Panc1 (cell line): ENCODE measurements around the gene KANK4. TPM values are rescaled to one million over a fixed set of nuclear protein-coding genes. Genes with fewer than 3 reads are reported as not detected.

Source experiments
- ATAC-seq: fragments of 200-7000 bp; cut with Tn5 transposase; 2 replicates; pipeline ENCODE4 v1.9.1; 2020; ENCODE audit warnings: mild to moderate bottlenecking, moderate library complexity
- BruUV-seq: library from RNA; stranded (reverse); fragments of 400-500 nt; replicated peaks from 2 replicates; lab custom pipeline; 2021; lab: Mats Ljungman, UMichigan
- CTCF ChIA-PET: fragments of 300-600 bp; sonication (Branson Sonifier 250); formaldehyde crosslinking; loops from one replicate; lab custom pipeline; 2022; ENCODE audit warnings: antibody characterized with exemption; lab: Charles Lee
- POLR2A ChIA-PET: fragments of 300-600 bp; sonication (Branson Sonifier 250); formaldehyde crosslinking; loops from one replicate; lab custom pipeline; 2022; ENCODE audit warnings: antibody characterized with exemption; lab: Charles Lee
- DNase-seq: peaks from one replicate; pipeline ENCODE4 v3.0.0-alpha.2; 2010; ENCODE audit warnings: low read depth, low spot score
- H3K27ac ChIP-seq: 2 replicates; pipeline ENCODE4 v1.5.1; 2011; ENCODE audit warnings: mild to moderate bottlenecking, low read length, inconsistent platforms
- H3K27me3 ChIP-seq: fragments of 200-500 bp; sonication (Bioruptor generic); 2 replicates; pipeline ENCODE4 v1.6.0; 2014; ENCODE audit warnings: low read length, inconsistent platforms; ENCODE audit not compliant: control insufficient read depth, insufficient read depth
- H3K36me3 ChIP-seq: fragments of 200-500 bp; sonication (Bioruptor generic); 2 replicates; pipeline ENCODE4 v1.5.1; 2014; ENCODE audit warnings: inconsistent platforms, mild to moderate bottlenecking, low read length, moderate library complexity; ENCODE audit not compliant: control insufficient read depth, insufficient read depth
- H3K4me1 ChIP-seq: 2 replicates; pipeline ENCODE4 v1.5.1; 2011; ENCODE audit warnings: inconsistent platforms, mild to moderate bottlenecking, low read length, moderate library complexity; ENCODE audit not compliant: control insufficient read depth, insufficient read depth
- H3K4me3 ChIP-seq, 2 experiments: 2 replicates each; pipeline ENCODE4 v1.5.1; 2011 to 2012; ENCODE audit warnings: low read depth in 2 of 2, low read length in 2 of 2, mild to moderate bottlenecking in 2 of 2, inconsistent platforms in 1 of 2, moderate library complexity in 1 of 2
- H3K9me3 ChIP-seq: fragments of 200-500 bp; sonication (Bioruptor generic); 2 replicates; pipeline ENCODE4 v1.5.1; 2014; ENCODE audit warnings: low read depth, mild to moderate bottlenecking, inconsistent platforms, low read length, moderate library complexity; ENCODE audit not compliant: control insufficient read depth, insufficient read depth
- POLR2AphosphoS5 ChIP-seq: IDR thresholded peaks from 2 replicates; pipeline ENCODE4 v1.6.1; 2012; ENCODE audit warnings: mild to moderate bottlenecking, low read depth, low read length, moderate library complexity
- SIN3A ChIP-seq: IDR thresholded peaks from 2 replicates; pipeline ENCODE4 v1.6.1; 2012; ENCODE audit warnings: low read depth, mild to moderate bottlenecking, low read length, moderate library complexity, borderline replicate concordance; ENCODE audit not compliant: insufficient read depth
- TCF7L2 ChIP-seq: IDR thresholded peaks from 2 replicates; pipeline ENCODE4 v1.6.1; 2011; ENCODE audit warnings: mild to moderate bottlenecking, low read depth, low read length, inconsistent platforms
- in situ Hi-C: cut with HindIII; loops from 2 replicates; pipeline ENCODE4 v1.10.0; 2016; ENCODE audit warnings: low sequenced_read_pairs, low pct_unique_long_range_greater_than_20kb
- intact Hi-C: fragments of 100-400 bp; cut with micrococcal nuclease; formaldehyde crosslinking; loops from one replicate; pipeline ENCODE4 v1.10.0; 2022; ENCODE audit not compliant: unreplicated experiment
- total RNA-seq: library from RNA; stranded (reverse); gene quantifications from one replicate; pipeline ENCODE4 v1.2.1, GENCODE V29; 2021; ENCODE audit not compliant: unreplicated experiment
- TF ChIP-seq, protein P1 (sequence below), 2 experiments: IDR thresholded peaks; 2 replicates each; pipeline ENCODE4 v1.6.1; 2011 to 2012; ENCODE audit warnings: low read depth in 2 of 2, control low read depth in 1 of 2, low read length in 1 of 2, mild to moderate bottlenecking in 1 of 2, moderate library complexity in 1 of 2; ENCODE audit not compliant: insufficient read depth in 1 of 2
- TF ChIP-seq, protein P2 (sequence below): fragments of 450-650 bp; IDR thresholded peaks from 2 replicates; pipeline ENCODE4 v1.5.1; 2017; ENCODE audit warnings: mild to moderate bottlenecking

Gene KANK4
- total RNA-seq, 1 experiment from 2014 or later: 0.18 TPM

DNA sequence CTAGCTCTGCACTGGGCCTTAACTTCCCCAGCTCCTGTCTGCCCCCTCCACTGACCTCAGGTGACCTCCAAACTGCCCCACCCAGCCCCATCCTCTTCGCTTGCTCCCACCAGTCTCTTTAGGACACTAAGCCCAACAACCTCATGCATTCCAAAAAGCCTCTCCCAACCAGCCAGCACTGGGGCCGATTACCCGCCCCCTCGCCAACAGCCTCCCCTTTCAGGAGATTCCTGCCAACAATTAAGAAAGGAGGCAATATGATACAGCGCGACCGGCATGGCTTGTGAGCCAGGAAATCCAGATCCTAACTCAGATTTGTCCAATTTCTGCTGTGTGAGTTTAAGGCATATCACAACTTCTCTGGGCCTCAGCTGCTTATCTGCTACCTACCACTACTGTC, 14.7 kb downstream of the KANK4 start:
- in situ Hi-C loops (no loop called here), intact Hi-C loops (no loop called here)
- Histone ChIP-seq H3K4me3 (no peak overlapping the region), H3K27ac (no peak overlapping the region), H3K9me3 (no peaks in the 10 kb centered on the region), H3K27me3 (peaks cover 16% of the 10 kb centered on the region), H3K4me1 (no peaks in the 10 kb centered on the region; the same call in 1 of the 2 replicates), H3K36me3 (no peaks in the 10 kb centered on the region)
- ATAC-seq (no peak), DNase-seq (no peak)
- ChIA-PET POLR2A (no interaction called here), CTCF (no interaction called here)
- TF ChIP-seq POLR2AphosphoS5 (no peak), SIN3A (no peak), TCF7L2 (no peak)
- TF ChIP-seq, protein P1, sequence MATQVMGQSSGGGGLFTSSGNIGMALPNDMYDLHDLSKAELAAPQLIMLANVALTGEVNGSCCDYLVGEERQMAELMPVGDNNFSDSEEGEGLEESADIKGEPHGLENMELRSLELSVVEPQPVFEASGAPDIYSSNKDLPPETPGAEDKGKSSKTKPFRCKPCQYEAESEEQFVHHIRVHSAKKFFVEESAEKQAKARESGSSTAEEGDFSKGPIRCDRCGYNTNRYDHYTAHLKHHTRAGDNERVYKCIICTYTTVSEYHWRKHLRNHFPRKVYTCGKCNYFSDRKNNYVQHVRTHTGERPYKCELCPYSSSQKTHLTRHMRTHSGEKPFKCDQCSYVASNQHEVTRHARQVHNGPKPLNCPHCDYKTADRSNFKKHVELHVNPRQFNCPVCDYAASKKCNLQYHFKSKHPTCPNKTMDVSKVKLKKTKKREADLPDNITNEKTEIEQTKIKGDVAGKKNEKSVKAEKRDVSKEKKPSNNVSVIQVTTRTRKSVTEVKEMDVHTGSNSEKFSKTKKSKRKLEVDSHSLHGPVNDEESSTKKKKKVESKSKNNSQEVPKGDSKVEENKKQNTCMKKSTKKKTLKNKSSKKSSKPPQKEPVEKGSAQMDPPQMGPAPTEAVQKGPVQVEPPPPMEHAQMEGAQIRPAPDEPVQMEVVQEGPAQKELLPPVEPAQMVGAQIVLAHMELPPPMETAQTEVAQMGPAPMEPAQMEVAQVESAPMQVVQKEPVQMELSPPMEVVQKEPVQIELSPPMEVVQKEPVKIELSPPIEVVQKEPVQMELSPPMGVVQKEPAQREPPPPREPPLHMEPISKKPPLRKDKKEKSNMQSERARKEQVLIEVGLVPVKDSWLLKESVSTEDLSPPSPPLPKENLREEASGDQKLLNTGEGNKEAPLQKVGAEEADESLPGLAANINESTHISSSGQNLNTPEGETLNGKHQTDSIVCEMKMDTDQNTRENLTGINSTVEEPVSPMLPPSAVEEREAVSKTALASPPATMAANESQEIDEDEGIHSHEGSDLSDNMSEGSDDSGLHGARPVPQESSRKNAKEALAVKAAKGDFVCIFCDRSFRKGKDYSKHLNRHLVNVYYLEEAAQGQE (IDR thresholded peaks at IDR 0.05; ENCODE audit: insufficient read depth in 1 of 2, low read depth in 2 of 2, low read length in 1 of 2): no peak
- TF ChIP-seq, protein P2, sequence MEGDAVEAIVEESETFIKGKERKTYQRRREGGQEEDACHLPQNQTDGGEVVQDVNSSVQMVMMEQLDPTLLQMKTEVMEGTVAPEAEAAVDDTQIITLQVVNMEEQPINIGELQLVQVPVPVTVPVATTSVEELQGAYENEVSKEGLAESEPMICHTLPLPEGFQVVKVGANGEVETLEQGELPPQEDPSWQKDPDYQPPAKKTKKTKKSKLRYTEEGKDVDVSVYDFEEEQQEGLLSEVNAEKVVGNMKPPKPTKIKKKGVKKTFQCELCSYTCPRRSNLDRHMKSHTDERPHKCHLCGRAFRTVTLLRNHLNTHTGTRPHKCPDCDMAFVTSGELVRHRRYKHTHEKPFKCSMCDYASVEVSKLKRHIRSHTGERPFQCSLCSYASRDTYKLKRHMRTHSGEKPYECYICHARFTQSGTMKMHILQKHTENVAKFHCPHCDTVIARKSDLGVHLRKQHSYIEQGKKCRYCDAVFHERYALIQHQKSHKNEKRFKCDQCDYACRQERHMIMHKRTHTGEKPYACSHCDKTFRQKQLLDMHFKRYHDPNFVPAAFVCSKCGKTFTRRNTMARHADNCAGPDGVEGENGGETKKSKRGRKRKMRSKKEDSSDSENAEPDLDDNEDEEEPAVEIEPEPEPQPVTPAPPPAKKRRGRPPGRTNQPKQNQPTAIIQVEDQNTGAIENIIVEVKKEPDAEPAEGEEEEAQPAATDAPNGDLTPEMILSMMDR: no peak
- no TSS peak for BruUV-seq

DNA sequence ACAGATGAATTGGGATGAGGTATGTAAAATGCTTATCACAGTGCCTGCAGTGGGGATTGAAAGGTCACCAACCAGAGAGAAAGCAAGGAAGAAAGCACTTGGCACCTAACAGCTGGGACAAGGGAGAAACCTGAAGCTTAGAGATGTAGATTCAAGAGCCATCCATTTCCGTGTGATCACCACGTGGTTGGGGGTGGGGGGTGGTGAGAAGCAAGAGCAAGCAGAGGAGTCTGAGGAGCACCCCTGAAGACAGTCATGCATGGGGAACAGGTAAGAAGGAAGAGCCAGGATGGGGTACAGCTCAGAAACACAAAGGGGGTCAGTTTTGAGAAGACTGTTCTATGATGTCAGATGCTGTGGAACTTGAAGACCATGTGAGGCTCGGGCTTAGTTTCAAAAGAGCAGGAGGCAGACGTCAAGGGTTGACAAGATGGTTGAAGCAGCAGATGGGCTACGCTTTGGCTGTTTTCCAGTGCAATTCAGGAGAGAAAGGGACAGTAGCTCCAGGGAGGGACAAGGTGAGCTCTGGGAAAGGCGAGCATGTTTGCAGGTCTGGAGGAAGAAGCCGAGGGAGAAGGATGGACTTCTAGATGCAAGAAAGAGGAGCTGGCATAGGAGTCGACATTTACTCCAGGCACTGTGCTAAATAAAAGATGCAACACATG, 17.4 kb downstream of the KANK4 start:
- no peaks in the 10 kb centered on the region; the same call in 1 of the 2 replicates for H3K4me1 ChIP-seq
- DNase-seq (no peak), ATAC-seq (no peak)
- ChIA-PET POLR2A (interaction anchor here (0.6 kb wide), 1 partner anchor 444 kb away, joined by 5 read pairs; no protein-coding TSS in a partner anchor), CTCF (no interaction called here)
- H3K36me3 ChIP-seq: no peaks in the 10 kb centered on the region
- in situ Hi-C loops (no loop called here), intact Hi-C loops (no loop called here)
- H3K9me3 ChIP-seq: no peaks in the 10 kb centered on the region
- H3K27ac ChIP-seq: no peak overlapping the region
- peaks cover 25% of the 10 kb centered on the region for H3K27me3 ChIP-seq
- H3K4me3 ChIP-seq: no peak overlapping the region
- no TSS peak for BruUV-seq
- TF ChIP-seq, protein P2: no peak
- TF ChIP-seq TCF7L2 (no peak), SIN3A (no peak), POLR2AphosphoS5 (no peak)
